ENCODE results near the gene ADAMTSL1. TPM values are rescaled to one million over a fixed set of nuclear protein-coding genes. Genes with fewer than 3 reads are reported as not detected.

Gene ADAMTSL1
- total and polyA plus RNA-seq, 9 of the 15 experiments (the other 6 are each of a cell fraction or from before 2014, with no cell fraction given) = 0.01 TPM; not detected in 8

DNA sequence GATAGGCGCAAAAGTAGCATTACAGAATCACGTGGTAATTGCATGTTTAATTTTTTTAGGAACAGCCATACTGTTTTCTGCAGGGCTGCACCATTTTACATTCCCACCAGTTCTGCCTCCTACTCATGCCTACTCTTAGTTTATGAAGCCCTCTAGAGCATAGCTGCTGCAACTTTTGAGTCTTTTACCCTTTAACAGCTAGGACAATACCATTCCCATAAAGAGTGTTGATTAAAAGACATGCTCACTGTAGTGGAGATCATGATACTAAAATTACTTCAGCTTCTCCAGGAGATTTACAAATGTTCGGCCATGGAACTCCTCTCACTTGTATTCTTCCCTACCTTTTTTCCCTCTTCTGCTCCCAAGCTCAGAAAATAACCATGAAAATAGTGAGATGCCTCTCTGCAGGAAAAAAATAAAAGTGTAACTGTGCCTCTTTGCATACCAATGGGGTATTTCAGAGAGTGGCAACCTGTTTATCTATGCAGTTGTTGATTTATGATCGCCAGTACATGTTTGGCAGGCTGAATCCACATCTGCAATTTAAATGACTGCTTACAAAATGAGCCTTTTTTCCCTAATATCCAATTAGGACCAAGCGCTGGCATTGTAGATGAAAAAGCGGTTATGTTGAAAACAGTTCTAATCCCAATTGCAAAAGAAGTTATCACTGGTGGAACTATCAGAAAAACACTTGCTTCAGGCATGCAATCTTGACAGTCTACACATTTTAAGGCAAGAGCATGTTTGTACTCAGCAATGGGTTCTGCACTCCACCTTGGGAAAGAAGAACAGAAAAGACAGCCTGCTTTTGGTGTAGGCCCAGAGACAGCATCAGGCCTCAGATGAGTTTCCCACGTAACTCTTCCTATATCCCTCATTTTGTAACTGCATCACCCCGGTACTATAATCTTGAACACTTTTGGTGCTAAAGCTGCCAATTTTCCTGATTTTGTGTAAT is 131.1 kb downstream of the ADAMTSL1 start (continued):
- TF ChIP-seq ZNF609 (CRISPR knock-in tag; IDR thresholded peaks at IDR 0.05; ENCODE audit: borderline replicate concordance) = no peak
- no peak for TF ChIP-seq HEY1 (CRISPR knock-in tag; IDR thresholded peaks at IDR 0.05; ENCODE audit: borderline replicate concordance)
- no peak for TF ChIP-seq ZNF785 (CRISPR knock-in tag; IDR thresholded peaks at IDR 0.05)

- Histone ChIP-seq H3K27me3 (ENCODE audit: control insufficient read depth in 2 of 2, insufficient read depth in 2 of 2, low read length in 2 of 2) (no peaks in the 10 kb centered on the region), H3K27ac (ENCODE audit: extremely low read depth, low read depth, low read length) (no peak overlapping the region), H3K36me3 (ENCODE audit: control insufficient read depth, insufficient read depth, low read length) (no peaks in the 10 kb centered on the region), H3K4me2 (ENCODE audit: insufficient read depth, low read length) (no peak overlapping the region), H4K20me1 (replicated peaks; ENCODE audit: control insufficient read depth, insufficient read depth, low read length) (no peaks in the 10 kb centered on the region), H3K9me3 (replicated peaks; ENCODE audit: control insufficient read depth, insufficient read depth, low read depth, low read length) (no peaks in the 10 kb centered on the region), H3K9me1 (ENCODE audit: control insufficient read depth, insufficient read depth, low read length) (no peaks in the 10 kb centered on the region), H3K9ac (ENCODE audit: insufficient read depth in 1 of 2, low read depth in 2 of 2, low read length in 2 of 2) (no peak overlapping the region), H3K79me2 (ENCODE audit: control insufficient read depth, insufficient read depth, low read length) (no peaks in the 10 kb centered on the region), H2AFZ (ENCODE audit: low read depth, low read length) (no peak overlapping the region), H3K4me1 (replicated peaks in 1 of 2; ENCODE audit: control insufficient read depth in 2 of 2, insufficient read depth in 2 of 2, low read length in 2 of 2) (no peaks in the 10 kb centered on the region), H3K4me3 (no peak overlapping the region)
- ChIA-PET POLR2A (no interaction called here), CTCF (ENCODE audit: low intra/inter-chr PET ratio) (no interaction called here)
- intact Hi-C loops (cut with micrococcal nuclease) (no loop called here), in situ Hi-C loops (cut with MboI) (no loop called here)
- FAIRE-seq = no peak
- no peak for TF ChIP-seq DPF2 (IDR thresholded peaks at IDR 0.05)
- TF ChIP-seq, protein P1, sequence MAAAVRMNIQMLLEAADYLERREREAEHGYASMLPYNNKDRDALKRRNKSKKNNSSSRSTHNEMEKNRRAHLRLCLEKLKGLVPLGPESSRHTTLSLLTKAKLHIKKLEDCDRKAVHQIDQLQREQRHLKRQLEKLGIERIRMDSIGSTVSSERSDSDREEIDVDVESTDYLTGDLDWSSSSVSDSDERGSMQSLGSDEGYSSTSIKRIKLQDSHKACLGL (CRISPR knock-in tag; IDR thresholded peaks at IDR 0.05; ENCODE audit: borderline replicate concordance, poor library complexity, severe bottlenecking) = no peak
- ATAC-seq = no peak
- DNase-seq (ENCODE audit: extremely low read depth in 1 of 4, low spot score in 3 of 4) = no peak
- 0% methylated on average over 5 of the region's 6 CpGs for WGBS (ENCODE audit: insufficient coverage, low coverage, missing lambda C conversion rate)
- no TSS peak for BruUV-seq (replicated peaks)
These were observed 131.8 kb downstream of the ADAMTSL1 start for GRCh38 chr9:18605766-18606180.

All from K562 (cell line).